MM.1S (cell line): ENCODE data around the gene SPECC1.
"Not testable (repeated sequence)": the region's sequence is repeated elsewhere in the genome, so short reads cannot be mapped to it uniquely, and the experiment has no call there.

ENCODE experiments used
- DNase-seq: peaks from one replicate; pipeline ENCODE4 v3.0.0-alpha.2; 2015
- H2AFZ ChIP-seq: fragments of 300-600 bp; sonication (generic); 2 replicates; pipeline ENCODE4 v1.6.0; 2016; ENCODE audit warnings: antibody characterized with exemption, low read length
- H3F3A ChIP-seq: fragments of 300-600 bp; sonication (generic); 2 replicates; pipeline ENCODE4 v1.6.1; 2016; ENCODE audit warnings: mild to moderate bottlenecking, antibody characterized with exemption, low read length, moderate library complexity, mixed read lengths; ENCODE audit not compliant: insufficient read depth
- H3K27ac ChIP-seq: fragments of 300-600 bp; sonication (generic); 2 replicates; pipeline ENCODE4 v1.5.1; 2016; ENCODE audit warnings: mild to moderate bottlenecking, low read length
- H3K27me3 ChIP-seq: fragments of 300-600 bp; sonication (generic); replicated peaks from 2 replicates; pipeline ENCODE4 v1.6.0; 2016; ENCODE audit warnings: low read length; ENCODE audit not compliant: insufficient read depth
- H3K36me3 ChIP-seq: fragments of 300-600 bp; sonication (generic); replicated peaks from 2 replicates; pipeline ENCODE4 v1.6.1; 2016; ENCODE audit warnings: mild to moderate bottlenecking, low read length, mixed read lengths; ENCODE audit not compliant: insufficient read depth
- H3K4me1 ChIP-seq: fragments of 300-600 bp; sonication (generic); 2 replicates; pipeline ENCODE4 v1.6.1; 2016; ENCODE audit warnings: low read length, mixed read lengths
- H3K4me2 ChIP-seq: fragments of 300-600 bp; sonication (generic); 2 replicates; pipeline ENCODE4 v1.6.0; 2016; ENCODE audit warnings: low read depth, low read length
- H3K4me3 ChIP-seq: fragments of 300-600 bp; sonication (generic); 2 replicates; pipeline ENCODE4 v1.5.1; 2016; ENCODE audit warnings: low read length, mixed read lengths
- H3K79me2 ChIP-seq: fragments of 300-600 bp; sonication (generic); 2 replicates; pipeline ENCODE4 v1.6.1; 2016; ENCODE audit warnings: mixed run types, low read length, mixed read lengths
- H3K9ac ChIP-seq: fragments of 300-600 bp; sonication (generic); 2 replicates; pipeline ENCODE4 v1.6.1; 2016; ENCODE audit warnings: low read length, mixed read lengths
- H3K9me2 ChIP-seq: fragments of 300-600 bp; sonication (generic); replicated peaks from 2 replicates; pipeline ENCODE4 v1.6.1; 2016; ENCODE audit warnings: mild to moderate bottlenecking, low read length, mixed read lengths; ENCODE audit not compliant: insufficient read depth
- H3K9me3 ChIP-seq: fragments of 300-600 bp; sonication (generic); replicated peaks from 2 replicates; pipeline ENCODE4 v1.6.1; 2016; ENCODE audit warnings: mild to moderate bottlenecking, low read length, mixed read lengths; ENCODE audit not compliant: insufficient read depth
- H4K20me1 ChIP-seq: fragments of 300-600 bp; sonication (generic); 2 replicates; pipeline ENCODE4 v1.6.1; 2016; ENCODE audit warnings: mild to moderate bottlenecking, low read length, moderate library complexity, mixed read lengths; ENCODE audit not compliant: insufficient read depth

SPECC1 gene

GRCh38 chr17:20327739-20328138, 318.6 kb downstream of the SPECC1 start:
- H3K9me2 ChIP-seq, H3K79me2 ChIP-seq, H3K4me2 ChIP-seq, H3K4me1 ChIP-seq, H2AFZ ChIP-seq, H3K36me3 ChIP-seq, DNase-seq, H3F3A ChIP-seq, H3K9me3 ChIP-seq, H3K9ac ChIP-seq, H4K20me1 ChIP-seq, H3K27me3 ChIP-seq, H3K27ac ChIP-seq, H3K4me3 ChIP-seq: not testable (repeated sequence)

DNA sequence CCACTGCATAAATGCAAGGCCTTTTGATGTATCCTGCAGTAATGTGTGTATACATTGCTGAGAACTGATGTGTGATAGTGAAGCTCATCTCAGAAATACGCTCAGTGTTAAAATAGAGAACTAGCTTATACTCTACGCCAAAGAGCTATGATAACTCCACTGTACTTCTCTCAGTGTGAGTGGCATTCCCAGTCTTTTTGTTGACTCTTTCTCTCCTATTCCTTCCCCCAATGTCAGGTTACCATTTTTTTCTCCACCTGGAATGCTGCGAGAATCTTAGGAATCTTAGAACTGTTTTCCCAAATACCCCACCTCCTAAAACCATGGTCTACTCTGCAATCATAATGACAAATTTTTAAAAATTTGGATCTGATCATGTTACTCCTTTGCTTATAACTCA, 342.2 kb downstream of the SPECC1 start:
- not testable (repeated sequence) for H3K27me3 ChIP-seq, H3K4me2 ChIP-seq, H4K20me1 ChIP-seq, H3K4me1 ChIP-seq, H3K79me2 ChIP-seq, H3K4me3 ChIP-seq, H2AFZ ChIP-seq, H3K9ac ChIP-seq, H3K27ac ChIP-seq, H3K9me2 ChIP-seq, H3K9me3 ChIP-seq, H3K36me3 ChIP-seq, DNase-seq, H3F3A ChIP-seq

DNA sequence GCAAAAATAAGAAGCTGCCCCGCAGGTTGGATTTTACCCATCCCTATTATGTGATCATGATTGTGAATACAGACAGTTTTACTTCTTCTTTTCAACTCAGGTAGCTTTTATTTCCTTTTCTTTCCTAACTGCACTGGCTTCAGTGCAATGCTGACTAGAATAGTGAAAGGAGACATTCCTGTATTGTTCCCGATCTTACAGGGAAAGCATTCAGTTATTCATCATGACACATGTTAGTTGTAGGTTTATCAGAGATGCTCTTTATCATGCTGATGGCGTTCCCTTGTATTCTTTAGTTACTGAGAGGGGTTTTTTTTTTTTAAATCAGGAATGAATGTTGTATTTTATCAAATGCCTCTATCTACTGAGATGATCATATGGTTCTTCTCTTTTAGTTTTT, 343.4 kb downstream of the SPECC1 start:
- not testable (repeated sequence) for H3K36me3 ChIP-seq, H3K9ac ChIP-seq, H3K27ac ChIP-seq, H3K79me2 ChIP-seq, H3K4me3 ChIP-seq, H3K4me2 ChIP-seq, H4K20me1 ChIP-seq, H3K4me1 ChIP-seq, H3F3A ChIP-seq, H3K9me3 ChIP-seq, DNase-seq, H3K27me3 ChIP-seq, H3K9me2 ChIP-seq, H2AFZ ChIP-seq

GRCh38 chr17:20363846-20364245, 354.7 kb downstream of the SPECC1 start:
- not testable (repeated sequence) for H3K9me2 ChIP-seq, H3F3A ChIP-seq, H3K4me3 ChIP-seq, H3K4me2 ChIP-seq, H3K36me3 ChIP-seq, H3K79me2 ChIP-seq, H2AFZ ChIP-seq, H3K9ac ChIP-seq, H3K4me1 ChIP-seq, DNase-seq, H3K9me3 ChIP-seq, H3K27me3 ChIP-seq, H3K27ac ChIP-seq, H4K20me1 ChIP-seq
